ENCODE data around the gene UGT1A8.

The UGT1A8 gene

DNA sequence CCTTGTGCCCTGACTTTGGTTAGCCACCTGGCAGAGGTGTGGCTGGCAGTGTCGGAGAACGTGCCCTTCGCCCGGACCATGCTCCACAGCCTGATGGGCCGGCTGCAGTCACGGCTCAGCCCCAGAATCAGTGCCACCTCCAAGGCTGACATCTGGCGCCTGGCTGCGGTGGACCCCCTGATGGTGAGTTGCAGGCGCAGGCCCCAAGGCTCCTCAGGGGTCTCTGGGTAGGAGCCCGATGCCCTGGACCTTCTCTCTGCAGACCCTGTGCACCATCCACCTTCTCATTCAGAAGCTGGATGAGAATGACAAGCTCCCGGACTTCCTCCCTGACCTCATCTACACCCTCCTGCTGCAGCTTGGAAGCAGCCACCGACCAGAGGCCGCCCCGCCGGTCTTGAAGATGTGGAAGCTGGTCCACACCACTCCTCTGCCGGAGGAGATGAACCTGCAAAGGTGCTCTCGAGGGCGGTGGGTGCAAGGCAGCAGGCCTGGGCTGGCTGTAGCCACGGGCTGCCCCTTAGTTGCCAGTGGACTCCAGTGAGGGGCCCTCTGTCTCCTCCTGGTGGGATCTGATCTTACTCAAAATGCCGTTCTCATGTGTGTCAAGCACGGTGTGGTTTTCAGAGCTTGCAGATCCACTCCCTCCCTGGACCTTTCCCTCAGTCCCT, 204.8 kb downstream of the UGT1A8 start:
- no peak for DNase-seq
